ENCODE data around the gene DEPP1. TPM values are rescaled to one million over a fixed set of nuclear protein-coding genes. Genes with fewer than 3 reads are reported as not detected.

The DEPP1 gene
- total and polyA plus RNA-seq, 2 of the 13 experiments (the other 11 are each of a cell fraction or from before 2014, with no cell fraction given): 14.8 to 270 TPM

- TF ChIP-seq ZNF414 (CRISPR knock-in tag; IDR thresholded peaks at IDR 0.05): 0 out of 2 replicates have a peak, but pooled peaks have one; percentile 27
- no peak for TF ChIP-seq ZNF20 (CRISPR knock-in tag; IDR thresholded peaks at IDR 0.05)
- TF ChIP-seq MBNL3 (CRISPR knock-in tag; conservative IDR thresholded peaks at IDR 0.05): no peak
- TF ChIP-seq PRPF4 (IDR thresholded peaks at IDR 0.05; ENCODE audit: low read depth, low read length, poor library complexity, severe bottlenecking): no peak
- TF ChIP-seq ZNF530 (CRISPR knock-in tag; IDR thresholded peaks at IDR 0.05; ENCODE audit: low read depth): no peak
- peak; percentile 96 for TF ChIP-seq TFAP4 (IDR thresholded peaks at IDR 0.05; ENCODE audit: borderline replicate concordance, low read depth)
- peak; percentile 40 for TF ChIP-seq ZNF407 (CRISPR knock-in tag; IDR thresholded peaks at IDR 0.05; ENCODE audit: not compliant biosample characterization)
- peak; percentile 84 for TF ChIP-seq KDM2A (CRISPR knock-in tag; IDR thresholded peaks at IDR 0.05; ENCODE audit: borderline replicate concordance, low read depth)
- peak; percentile 97 for TF ChIP-seq ZNF580 (CRISPR knock-in tag; IDR thresholded peaks at IDR 0.05; ENCODE audit: borderline replicate concordance, low read depth)
- no peak for TF ChIP-seq ARNTL (CRISPR knock-in tag; IDR thresholded peaks at IDR 0.05)
- TF ChIP-seq STAT6 (CRISPR knock-in tag; IDR thresholded peaks at IDR 0.05; ENCODE audit: borderline replicate concordance): 0 out of 2 replicates have a peak, but pooled peaks have one; percentile 71
- peak; percentile 88; the same call in 1 of the 2 replicates for TF ChIP-seq ZNF33B (CRISPR knock-in tag; IDR thresholded peaks at IDR 0.05)
- TF ChIP-seq NFE2L1 (CRISPR knock-in tag; IDR thresholded peaks at IDR 0.05; ENCODE audit: borderline replicate concordance): 0 out of 2 replicates have a peak, but pooled peaks have one; percentile 15
- TF ChIP-seq ZNF343 (CRISPR knock-in tag; IDR thresholded peaks at IDR 0.05): 0 out of 2 replicates have a peak, but pooled peaks have one; percentile 11
- TF ChIP-seq TCF7 (IDR thresholded peaks at IDR 0.05; ENCODE audit: low read depth): peak; percentile 62
- no peak for TF ChIP-seq ONECUT2 (CRISPR knock-in tag; IDR thresholded peaks at IDR 0.05)
These were observed at the start of gene DEPP1 (continued) for GRCh38 chr10:44978570-44979280.
